HG02885 (cell line): ENCODE results near the gene RAD23A.
A peak's percentile ranks its signal among the peaks of the same experiment; 100 is the strongest.
"Not testable (repeated sequence)": the region's sequence is repeated elsewhere in the genome, so short reads cannot be mapped to it uniquely, and the experiment has no call there.

Source experiments
- ATAC-seq: cut with Tn5 transposase; IDR thresholded peaks from one replicate; pipeline ENCODE4 v1.9.1; 2021; ENCODE audit warnings: mild to moderate bottlenecking; ENCODE audit not compliant: unreplicated experiment, poor library complexity

The RAD23A gene

DNA sequence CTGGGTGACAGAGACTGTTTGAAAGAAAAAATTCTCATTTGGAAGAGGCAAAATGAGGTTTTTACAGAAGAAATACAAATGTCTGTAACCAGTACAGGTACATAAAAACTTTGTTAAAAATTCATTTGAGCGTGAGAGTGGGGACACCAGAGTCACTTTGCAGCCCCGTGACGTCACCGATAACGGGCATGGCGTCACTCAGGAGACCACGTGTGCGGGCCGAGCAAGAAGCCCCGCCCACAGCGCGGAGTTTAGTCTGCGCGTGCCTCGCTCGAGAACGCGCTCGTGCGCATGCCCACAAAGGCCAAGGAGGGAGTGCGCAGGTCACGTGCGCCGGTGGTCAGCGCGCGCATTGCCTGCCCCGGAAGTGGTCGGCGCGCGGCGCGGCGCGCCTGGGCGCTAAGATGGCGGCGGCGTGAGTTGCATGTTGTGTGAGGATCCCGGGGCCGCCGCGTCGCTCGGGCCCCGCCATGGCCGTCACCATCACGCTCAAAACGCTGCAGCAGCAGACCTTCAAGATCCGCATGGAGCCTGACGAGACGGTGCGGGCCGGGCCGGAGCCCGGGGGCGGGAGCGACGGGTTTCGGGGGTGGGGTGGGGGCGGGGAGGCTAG, at the start of gene RAD23A:
Gene RAD23A (plus strand): TSS at position 384 of the 613 bp plus-strand sequence. CDS start 87 bp downstream, at position 471.
- ATAC-seq, result peak; percentile 90

DNA sequence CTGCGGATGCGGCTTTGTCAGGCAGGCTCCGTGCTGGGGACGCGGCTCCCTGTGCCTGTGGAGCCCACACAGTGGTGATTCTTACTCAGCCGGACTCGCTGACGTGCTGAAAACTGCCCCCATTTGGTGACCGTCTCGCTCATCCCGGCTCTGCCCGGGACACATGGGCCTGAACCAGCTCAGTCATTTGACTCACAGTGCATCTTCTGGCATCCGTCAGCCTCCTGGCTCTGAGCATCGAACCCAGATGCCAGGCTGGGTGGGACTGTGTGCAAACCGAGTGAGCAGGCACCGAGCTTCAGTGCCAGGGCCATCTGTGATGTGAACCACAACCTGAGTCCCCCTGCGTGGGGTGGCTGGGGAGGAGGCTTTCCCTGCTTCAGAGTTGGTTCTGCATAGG, 49.2 kb upstream of the RAD23A start:
- no peak for ATAC-seq

DNA sequence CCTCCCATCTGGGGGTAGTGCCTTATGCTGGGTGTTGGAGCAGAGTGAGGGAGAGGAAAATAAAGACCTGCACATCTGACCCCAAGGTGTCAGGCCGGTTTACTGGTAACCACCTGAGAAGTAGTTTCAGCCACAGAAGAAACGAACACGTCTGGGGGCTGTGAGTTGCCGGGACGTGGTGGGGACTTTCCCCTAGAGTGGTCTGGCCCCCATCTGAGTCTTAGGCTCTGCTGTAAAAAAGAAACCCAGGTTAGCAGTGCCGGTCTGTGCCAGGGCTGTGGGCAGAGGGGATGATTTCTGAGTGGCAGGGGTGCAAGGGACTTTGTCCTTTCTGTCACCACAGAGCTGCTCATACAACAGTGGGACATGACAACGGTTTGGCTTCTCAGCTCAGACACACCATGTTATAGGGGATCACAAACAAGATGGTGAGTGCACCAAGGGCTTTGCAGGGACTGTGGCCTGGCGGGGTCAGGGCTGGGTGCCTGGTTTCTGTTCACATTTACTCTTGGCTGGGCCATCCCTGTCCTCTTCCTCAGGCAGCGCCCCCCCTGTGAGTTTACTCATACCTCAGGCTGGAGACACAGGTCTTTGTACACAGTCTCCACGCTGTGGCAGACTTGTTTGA, 45.7 kb upstream of the RAD23A start:
- ATAC-seq, result no peak

DNA sequence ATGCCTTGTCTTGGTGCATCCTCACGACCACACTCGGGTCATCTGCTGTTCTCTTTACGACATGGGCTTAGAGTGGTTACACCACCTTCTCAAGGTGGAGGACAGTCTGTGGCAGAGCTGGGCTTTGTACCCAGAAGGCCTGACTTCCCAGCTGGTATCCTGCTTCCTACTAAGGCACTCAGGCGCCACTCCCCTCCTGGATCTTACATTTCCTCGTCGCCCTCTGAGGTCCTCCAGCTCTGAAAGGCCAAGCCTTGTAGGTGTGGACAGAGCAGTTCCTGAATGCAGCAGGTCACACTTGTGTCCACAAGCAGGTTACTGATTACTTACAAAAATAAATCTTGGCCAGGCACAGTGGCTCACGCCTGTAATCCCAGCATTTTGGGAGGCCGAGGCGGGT, 38.5 kb upstream of the RAD23A start:
- no peak for ATAC-seq

DNA sequence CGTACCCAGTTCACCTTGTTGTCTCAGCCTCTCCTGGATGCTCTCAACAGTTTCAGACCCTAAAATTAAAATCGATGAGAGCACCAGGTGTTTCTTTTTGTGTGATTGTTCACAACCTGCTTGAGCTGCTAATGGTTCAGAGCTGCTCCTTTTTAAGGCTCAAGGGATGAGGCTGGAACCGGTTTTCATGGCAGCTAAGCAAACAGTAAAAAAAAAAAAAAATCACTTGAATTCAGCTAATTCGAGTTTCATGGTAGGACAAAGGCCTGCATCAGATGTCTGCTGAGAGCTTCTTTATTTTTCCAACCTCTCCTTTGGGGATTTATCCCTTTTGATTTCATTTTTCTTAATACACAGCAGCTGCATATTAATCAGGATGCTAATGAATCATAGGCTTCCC, 33.1 kb upstream of the RAD23A start:
- no peak for ATAC-seq

DNA sequence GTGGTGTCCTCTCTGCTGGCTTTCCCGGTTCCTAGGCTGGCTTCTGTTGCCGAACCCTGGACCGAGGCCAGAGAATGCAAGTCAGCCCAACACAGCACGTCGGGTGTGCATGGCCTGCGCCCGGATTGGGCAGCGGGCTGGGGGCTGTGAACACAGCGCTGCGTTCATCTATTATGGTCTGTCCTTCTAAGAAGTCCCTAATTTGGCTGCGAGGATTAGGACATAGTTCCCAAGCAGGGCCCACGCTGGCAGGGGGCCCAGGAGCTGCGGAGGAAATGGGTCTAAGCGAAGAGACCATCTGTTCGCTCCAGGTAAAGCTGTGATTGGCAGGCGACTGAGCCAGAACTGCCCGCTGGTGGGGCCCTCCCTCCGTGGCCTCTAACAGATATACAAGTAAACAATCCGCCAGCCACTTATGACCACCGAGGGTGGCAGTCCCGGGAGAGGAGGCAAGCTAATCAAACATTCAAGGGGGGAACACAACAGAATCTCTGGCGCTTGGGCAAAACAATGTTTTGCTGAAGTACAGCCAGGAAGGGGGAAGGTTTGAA, 32.6 kb upstream of the RAD23A start:
- no peak for ATAC-seq

DNA sequence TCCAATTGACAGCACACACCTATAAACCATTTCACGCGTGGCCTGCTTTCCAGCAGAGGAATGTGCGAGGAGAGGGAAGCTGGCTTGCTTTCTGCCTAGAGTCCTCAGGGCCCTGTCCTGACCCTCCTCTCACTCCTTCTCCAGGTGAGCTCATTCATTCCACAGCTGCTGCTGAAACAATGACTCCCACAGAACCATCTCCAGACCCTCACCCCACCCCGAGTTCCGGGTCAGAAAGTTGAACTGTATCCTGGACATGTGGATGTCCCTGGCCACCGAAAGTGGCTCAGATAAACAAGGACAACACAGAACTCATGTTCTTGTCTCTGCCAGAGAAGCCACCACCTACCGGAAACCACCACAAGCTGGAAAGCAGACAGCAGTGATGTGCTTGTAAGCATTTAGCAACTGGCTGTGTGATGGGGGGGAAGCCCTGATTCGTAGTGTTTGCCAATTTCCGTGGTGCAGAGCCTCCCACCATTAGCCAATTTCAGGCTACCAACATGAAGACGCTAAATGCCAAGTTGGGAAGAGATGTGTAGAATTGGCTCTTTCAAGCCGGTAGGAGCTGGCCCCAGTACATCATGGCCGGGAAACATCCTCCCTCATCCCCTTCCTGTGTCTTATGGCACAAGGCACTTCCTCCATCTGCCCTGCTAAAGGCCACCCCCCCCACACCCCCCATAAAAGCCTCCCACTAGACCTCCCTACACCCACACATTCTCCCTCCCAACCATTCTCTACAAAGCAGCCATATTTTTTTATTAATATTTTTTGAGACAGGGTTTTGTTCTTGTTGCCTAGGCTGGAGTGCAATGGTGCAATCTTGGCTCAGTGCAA, 31.6 kb upstream of the RAD23A start:
- no peak for ATAC-seq

DNA sequence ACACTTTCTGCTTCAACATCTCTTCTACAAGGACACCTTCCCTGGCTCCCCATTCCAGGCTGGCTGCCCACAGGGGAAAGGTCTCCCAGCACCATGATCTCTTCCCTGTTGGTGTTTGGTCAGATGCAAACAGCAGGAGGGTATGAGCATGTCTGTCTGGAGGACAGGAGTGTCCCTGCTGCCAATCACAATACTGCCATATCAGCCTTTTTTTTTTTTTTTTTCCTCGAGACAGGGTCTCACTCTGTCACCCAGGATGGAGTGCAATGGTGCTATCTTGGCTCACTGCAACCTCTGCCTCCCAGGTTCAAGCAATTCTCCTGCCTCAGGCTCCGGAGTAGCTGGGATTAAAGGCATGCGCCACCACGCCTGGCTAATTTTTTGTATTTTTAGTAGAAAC, 29.8 kb upstream of the RAD23A start:
- not testable (repeated sequence) for ATAC-seq

DNA sequence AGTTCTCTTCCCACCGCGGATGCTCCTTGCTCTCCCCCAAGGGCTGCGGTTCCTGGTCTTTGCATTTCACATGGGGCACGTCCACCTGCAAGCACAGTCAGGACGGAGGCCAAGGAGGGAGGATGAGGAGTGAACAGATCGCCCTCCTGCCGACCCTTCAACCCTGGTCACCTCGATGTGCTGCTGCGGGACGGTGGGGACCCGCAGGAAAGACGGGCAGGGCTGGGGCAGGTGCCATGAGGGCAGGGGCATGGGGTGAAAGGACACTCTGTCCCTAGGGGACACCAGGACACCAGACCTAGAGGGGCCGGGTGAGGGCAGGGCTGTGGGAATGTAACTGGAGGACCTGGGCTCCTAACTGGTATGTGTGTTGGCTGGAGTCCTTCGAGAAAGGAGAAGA, 27.4 kb upstream of the RAD23A start:
- no peak for ATAC-seq

DNA sequence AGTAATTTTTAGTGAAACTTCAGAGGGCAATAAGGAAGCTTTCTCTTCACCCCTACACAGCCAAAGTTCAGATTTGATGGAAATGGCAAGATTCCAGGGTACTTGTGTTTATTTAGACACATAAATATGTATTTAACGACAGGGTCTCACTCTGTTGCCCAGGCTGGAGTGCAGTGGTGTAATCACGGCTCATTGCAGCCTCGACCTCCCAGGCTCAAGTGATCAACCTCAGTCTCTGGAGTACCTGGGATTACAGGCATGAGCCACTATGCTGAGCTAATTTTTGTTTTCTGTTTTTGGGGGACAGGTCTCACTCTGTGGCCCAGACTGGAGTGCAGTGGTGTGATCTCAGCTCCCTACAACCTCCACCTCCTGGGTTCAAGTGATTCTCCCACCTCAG, 24.6 kb upstream of the RAD23A start:
- ATAC-seq, result no peak

DNA sequence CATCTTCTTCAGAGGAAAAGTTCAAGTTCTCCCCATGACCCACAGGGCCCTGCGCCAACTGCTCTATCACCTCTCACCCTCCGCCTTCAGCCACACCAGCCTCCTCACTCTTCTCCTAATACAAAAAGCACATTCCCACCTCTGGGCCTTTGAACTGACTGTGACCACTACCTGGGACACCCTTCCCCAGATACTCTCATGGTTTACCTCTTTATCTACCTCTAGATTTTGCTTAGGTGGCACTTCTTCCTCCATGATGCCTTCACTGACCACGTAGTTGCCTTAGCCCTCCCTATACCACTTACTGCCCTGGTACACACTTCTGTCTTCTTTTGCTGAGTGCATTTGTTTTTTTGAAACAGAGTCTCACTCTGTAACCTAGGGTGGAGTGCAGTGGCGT, 22.7 kb upstream of the RAD23A start:
- no peak for ATAC-seq

DNA sequence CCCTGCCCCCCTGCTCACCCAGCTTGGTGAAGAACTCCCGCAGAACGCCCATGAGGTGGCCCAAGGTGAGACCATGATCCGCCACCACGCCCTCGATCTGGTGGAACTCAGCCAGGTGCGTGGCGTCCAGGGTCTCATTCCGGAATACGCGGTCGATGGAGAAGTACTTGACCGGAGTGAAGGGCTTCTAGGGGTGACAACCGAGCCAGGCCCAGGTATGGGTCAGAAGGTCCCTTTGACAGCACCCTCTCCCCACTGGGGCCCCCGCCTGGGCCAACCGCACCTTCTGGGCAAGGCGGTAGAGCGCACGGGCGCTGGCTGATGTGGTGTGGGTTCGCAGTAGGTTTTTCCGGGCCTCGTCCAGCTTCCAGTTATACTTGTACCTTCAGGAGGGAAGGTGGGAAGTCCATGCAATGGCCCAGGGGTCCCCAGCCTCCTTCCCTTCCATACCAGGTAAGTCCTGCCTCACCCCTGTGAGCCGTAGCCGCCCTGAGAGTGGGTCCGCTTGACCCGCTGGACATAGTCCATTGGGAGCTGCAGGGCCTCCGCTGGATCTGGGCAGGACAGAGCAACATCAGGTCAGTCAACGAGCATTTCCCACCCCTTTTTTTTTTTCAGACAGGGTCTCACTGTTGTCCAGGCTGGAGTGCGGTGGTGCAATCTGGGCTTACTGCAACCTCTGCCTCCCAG, 20.9 kb upstream of the RAD23A start:
- ATAC-seq, result no peak

DNA sequence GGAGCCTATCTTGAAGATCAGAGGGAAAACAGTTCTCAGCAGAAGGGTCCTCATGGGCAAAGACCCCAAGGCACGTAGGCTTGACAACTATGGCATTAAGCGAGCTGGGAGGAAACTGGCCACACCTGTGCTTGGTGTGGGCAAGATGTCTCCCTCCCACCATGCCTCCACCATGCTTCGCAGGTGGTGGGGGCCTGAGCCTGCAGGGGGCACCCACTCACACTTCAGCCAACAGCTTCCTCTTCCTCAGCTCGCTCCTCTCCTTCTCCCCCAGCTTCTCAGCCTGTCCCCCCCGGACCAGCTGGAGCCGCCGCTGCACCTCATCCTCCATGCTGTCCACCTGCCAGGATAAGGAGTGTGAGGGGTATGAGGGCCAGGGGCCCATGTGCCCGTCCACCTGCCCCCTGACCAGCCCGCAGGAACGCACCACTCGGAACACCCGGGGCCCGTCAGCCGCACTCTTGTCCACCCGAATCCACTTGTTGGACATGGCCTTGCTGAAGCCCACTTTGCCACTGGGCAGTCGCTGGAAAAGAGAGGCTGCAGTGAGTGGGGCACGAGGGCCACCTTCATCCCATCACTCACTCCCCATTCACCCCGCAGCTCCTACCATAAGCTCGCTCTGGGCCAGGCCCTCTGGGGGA, 15.5 kb upstream of the RAD23A start:
- ATAC-seq, result no peak

DNA sequence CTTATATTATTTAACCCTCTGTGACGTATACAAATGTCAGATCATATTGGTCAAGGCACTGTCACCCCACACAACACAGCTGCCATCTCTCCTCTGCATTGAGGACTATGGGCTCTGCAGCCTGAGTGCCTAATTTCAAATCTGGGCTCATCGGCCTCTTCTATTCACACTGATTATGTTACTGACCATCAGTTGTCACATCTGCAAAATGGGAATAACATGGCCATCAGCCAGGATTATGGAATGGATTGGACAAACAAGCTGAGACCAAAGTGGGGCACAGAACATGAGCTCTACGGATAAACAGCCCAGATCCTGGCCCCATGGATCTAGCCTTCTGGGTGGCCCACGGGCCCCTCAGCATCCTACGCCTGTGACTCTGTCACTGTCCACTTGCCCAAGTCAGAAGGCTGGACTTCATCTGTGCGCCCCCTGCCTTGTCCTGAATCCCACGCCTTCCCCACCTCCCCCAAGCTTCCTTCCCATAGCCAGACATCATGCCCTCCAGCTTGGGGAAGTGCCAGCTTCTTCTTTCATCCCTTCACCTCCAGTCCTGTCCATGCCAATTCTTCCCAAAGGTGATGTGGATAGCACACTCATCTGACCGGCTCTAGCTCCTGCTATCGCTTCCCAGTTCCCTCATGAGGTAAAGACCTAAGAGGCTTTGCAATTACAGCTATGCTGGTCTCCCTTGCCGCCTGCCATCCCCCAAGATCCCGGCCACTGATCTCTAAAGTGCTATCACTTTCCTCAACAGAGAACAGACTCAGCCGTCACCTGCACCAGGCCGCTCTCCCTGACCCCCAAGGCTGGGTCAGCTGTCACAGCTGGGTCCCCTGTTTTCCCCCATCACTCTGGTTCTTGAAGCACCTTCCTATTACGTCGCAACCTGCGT, 13.0 kb upstream of the RAD23A start:
- ATAC-seq, result no peak

DNA sequence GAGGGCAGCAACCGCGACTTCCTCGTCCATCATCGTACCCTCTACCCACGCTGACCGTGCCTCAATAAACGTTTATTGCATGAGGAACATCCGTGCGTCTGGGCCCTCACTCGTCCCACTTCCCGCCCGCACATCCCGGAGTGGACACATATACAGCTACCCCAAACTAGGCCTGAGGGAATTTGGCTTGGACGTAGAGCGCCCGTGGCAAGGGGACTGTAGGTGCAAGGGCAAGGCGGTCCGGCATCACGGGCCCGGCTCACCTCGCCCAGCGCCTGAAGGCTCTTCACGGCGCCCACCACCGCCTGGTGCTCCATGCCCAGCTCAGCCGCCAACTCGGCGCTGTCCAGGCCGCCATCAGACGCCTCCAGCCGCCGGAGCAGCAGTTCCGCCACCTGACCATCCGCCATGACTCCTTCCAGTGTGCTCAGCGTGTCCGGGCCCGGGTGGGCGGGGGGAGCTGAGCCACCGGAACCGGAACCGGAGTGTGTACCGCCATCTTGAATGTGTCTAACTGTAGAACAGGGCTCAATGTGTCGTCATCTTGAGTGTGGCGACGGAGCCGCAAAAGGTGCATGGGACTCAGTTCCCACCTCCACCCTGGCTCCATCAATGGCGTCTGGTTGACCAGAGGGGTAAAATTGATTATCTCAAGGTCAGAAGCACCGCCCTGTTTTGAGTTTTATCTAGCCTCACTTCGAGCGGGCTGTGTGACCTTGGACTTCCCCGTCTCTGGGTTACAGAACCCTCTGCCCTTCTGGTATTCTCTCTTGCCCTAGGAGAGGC, 12.2 kb upstream of the RAD23A start, which contains the start of gene FARSA:
Gene FARSA (minus strand): TSS at position 425 of the 786 bp plus-strand sequence. CDS start 15 bp downstream, at position 410.
- peak; percentile 56 for ATAC-seq

DNA sequence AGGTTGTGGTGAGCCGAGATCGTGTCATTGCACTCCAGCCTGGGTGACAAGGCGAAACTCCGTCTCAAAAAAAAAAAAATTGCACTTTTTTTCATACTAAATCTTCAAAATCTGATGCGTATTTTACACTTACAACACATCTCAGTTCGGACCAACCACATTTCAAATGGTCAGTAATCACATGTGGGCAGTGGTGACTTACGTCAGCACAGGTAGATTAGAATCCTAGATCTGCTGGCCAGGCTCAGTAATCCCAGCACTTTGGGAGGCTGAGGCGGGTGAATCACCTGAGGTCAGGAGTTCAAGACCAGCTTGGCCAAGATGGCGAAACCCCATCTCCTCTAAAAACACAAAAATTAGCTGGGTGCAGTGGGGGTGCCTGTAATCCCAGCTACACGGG, 10.6 kb upstream of the RAD23A start:
- no peak for ATAC-seq

DNA sequence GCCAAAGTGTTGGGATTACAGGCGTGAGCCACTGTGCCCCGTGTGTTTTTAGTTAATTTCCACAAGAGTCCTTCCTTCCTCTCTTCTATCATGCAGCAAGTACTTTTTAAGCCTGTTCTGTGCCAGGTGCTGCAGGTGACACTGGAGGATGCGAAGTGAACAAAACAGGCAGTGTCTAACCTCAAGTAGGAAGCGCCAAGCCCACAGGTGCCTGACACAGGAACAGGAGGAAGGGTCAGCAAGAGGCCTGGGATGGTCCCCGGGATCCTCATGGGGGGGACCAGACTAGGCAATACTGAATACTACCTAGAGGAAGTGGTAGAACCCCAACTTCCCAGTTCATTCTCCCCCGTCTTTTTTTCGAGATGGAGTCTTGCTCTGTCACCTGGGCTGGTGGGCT, 9.1 kb upstream of the RAD23A start:
- no peak for ATAC-seq
